ENCODE results near the gene PUS1. TPM values are rescaled to one million over a fixed set of nuclear protein-coding genes. Genes with fewer than 3 reads are reported as not detected.
"Not testable (repeated sequence)": the region's sequence is repeated elsewhere in the genome, so short reads cannot be mapped to it uniquely, and the experiment has no call there.

PUS1 gene
- total RNA-seq, 1 donor from 2014 or later, result 9.1 TPM

DNA sequence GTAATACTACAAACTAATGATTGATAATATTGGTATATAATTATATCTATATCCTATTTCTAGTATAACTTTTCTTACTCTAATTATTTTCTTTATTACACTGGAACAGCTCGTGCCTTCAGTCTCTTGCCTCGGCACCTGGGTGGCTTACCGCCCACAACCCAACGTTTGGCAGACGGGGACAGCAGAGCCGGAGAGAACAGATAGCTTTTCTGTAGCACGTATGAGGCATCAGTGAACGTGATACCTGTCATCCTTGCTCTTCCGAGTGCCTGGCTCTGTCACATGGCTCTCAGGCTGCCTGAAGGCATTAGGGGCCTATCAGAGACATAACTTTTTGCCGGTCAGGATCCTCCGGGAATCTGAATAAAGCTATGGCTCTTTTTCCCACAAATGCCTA, 5.5 kb downstream of the PUS1 start:
- no peak for DNase-seq (ENCODE audit: low spot score)

DNA sequence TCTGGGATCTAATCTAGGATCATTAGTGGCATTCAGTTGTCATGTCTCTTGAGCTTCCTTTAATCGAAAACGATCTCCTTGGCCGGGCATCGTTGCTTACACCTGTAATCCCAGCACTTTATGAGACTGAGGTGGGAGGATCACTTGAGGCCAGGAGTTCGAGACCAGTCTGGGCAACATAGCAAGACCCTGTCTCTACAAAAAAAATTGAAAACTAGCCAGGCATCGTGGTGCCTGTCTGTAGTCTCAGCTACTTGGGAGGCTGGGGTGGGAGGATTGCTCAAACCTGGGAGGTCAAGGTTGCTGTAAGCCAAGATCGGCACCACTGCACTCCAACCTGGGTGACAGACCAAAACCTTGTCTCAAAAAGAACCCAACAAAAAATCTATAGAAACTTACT, 9.0 kb downstream of the PUS1 start:
- DNase-seq (ENCODE audit: low spot score), result no peak

GRCh38 chr12:131939007-131939406, 9.9 kb downstream of the PUS1 start:
- no peak for DNase-seq (ENCODE audit: low spot score)

DNA sequence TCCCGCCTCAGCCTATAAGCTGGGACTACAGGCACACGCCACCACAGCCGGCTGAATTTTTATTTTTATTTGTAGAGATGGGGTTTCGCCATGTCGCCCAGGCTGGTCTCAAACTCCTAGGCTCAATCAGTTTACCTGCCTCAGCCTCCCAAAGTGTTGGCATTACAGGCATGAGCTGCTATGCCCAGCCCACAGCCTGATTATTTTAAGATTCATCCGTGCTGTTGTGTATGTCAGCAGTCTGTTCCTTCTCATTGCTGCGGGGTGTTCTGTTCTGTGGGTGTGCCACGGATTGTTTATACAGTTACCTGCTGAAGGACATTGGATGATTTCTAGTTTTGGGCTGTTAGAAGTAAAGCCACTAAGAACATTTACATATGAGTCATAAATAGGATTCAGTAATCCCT, 11.1 kb downstream of the PUS1 start:
- no peak for DNase-seq (ENCODE audit: low spot score)

DNA sequence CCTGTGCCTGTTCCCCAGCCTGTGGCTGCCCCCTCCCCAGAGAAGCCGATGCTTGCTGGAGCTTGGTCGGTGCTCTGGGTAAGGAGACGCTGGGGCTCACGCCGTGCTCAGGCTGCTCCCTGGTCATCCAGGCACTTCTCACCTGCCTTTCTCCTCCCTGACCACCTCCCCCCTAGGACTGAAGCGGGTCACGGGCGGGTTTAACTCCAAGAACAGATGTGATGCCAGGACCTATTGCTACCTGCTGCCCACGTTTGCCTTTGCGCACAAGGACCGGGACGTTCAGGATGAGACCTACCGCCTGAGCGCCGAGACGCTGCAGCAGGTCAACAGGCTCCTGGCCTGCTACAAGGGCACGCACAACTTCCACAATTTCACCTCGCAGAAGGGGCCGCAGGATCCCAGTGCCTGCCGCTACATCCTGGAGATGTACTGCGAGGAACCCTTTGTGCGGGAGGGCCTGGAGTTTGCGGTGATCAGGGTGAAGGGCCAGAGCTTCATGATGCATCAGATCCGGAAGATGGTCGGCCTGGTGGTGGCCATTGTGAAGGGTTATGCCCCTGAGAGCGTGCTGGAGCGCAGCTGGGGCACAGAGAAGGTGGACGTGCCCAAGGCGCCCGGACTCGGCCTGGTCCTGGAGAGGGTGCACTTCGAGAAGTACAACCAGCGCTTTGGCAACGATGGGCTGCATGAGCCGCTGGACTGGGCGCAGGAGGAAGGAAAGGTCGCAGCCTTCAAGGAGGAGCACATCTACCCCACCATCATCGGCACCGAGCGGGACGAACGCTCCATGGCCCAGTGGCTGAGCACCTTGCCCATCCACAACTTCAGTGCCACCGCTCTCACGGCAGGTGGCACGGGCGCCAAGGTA, 12.3 kb downstream of the PUS1 start:
- no peak for DNase-seq (ENCODE audit: low spot score)

- no peak for DNase-seq (ENCODE audit: low spot score)
Observed at GRCh38 chr12:131941987-131942341, 12.9 kb downstream of the PUS1 start.

DNA sequence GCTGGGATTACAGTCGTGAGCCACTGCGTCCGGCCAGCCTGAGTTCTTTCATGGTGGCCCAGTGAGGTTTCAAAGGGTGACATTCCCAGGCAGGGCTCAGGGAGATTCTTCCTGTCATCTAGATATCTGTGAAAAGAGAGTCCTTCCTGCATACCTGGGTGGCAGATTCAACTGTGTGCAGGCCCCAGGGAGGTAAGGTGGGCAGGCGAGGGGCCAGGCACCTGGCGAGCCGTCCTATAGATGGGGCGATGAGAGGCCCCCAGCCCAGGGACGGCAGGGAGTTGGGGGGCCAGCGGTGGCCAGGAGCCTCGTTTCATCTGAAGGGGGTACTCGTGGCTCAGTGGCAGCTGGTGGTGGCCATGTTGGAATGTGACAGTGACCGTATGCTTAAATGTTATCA, 13.6 kb downstream of the PUS1 start:
- no peak for DNase-seq (ENCODE audit: low spot score)

DNA sequence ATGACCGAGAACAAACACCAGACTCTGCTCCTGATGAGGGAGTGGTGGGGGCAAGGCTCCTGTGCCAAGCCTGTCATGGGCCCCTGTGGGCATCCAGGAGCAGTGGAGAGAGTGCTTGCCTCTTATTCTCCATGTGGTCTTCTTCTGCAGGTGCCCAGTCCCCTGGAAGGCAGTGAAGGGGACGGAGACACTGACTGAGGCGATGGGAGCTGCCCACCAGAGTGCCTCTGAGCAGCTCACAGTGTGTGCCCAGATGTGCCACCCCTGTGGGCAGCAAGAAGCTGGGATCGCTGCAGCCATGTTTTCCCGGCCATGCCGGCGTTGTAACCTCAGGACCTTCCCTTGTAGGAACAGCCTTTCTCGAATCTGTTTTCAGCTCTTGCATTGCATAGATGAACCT, 14.3 kb downstream of the PUS1 start:
- DNase-seq (ENCODE audit: low spot score), result no peak

GRCh38 chr12:131943876-131944275, 14.8 kb downstream of the PUS1 start:
- no peak for DNase-seq (ENCODE audit: low spot score)

- DNase-seq (ENCODE audit: low spot score), result no peak
Observed at GRCh38 chr12:131944601-131945251, 15.7 kb downstream of the PUS1 start.

DNA sequence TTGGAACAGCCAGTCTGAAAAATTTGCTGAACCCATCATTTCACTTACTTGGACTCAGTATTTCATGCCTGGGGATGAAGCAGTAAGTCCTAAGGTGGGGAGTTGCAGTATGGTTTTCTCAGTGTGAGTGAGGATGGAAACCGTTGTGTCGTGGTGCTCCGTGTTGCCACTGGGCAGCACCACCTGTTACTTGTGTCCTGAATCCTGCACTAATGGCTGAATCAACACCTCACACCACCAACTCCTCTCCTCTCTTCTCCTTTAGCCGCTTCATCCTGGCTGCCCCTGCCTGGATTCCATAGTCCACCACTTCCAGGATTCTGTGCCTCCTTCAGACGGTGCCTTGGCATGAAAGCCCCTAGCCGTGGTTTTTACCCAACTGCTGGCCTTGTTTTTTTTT, 17.7 kb downstream of the PUS1 start:
- DNase-seq (ENCODE audit: low spot score), result no peak

GRCh38 chr12:131947482-131948027, 18.5 kb downstream of the PUS1 start:
- no peak for DNase-seq (ENCODE audit: low spot score)

- DNase-seq (ENCODE audit: low spot score), result no peak
Observed at GRCh38 chr12:131948166-131948712, 19.2 kb downstream of the PUS1 start.

DNA sequence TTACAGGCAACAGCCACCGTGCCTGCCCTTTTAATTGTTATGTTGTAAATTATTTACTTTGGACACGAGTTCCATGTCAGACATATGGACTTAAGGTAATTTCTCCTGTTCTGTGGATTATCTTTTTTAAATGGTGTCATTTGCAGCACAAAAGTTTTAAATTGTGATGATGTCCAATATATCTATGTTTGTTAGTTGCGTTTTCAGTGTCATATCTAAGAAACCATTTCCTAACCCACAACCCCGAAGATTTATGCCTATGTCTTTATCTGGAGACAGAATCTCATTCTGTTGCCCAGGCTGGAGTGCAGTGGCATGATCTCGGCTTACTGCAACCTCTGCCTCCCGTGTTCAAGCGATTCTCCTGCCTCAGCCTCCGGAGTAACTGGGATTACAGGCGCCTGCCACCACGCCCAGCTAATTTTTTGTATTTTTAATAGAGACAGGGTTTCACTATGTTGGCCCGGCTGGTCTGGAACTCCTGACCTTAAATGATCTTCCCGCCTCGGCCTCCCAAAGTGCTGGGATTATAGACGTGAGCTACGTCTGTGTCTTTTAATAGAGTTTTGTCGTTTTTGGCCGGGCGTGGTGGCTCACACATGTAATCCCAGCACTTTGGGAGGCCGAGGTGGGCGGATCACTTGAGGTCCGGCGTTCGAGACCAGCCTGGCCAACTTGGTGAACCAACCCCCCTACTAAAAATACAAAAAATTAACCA, 19.8 kb downstream of the PUS1 start:
- peak; percentile 16 for DNase-seq (ENCODE audit: low spot score)

GRCh38 chr12:131949431-131950181, 20.5 kb downstream of the PUS1 start, which contains the start of gene EP400:
EP400 (plus strand) TSS chr12:131949942; CDS start chr12:131960620, 10,678 bp downstream.
- peak; percentile 97 for DNase-seq (ENCODE audit: low spot score)

DNA sequence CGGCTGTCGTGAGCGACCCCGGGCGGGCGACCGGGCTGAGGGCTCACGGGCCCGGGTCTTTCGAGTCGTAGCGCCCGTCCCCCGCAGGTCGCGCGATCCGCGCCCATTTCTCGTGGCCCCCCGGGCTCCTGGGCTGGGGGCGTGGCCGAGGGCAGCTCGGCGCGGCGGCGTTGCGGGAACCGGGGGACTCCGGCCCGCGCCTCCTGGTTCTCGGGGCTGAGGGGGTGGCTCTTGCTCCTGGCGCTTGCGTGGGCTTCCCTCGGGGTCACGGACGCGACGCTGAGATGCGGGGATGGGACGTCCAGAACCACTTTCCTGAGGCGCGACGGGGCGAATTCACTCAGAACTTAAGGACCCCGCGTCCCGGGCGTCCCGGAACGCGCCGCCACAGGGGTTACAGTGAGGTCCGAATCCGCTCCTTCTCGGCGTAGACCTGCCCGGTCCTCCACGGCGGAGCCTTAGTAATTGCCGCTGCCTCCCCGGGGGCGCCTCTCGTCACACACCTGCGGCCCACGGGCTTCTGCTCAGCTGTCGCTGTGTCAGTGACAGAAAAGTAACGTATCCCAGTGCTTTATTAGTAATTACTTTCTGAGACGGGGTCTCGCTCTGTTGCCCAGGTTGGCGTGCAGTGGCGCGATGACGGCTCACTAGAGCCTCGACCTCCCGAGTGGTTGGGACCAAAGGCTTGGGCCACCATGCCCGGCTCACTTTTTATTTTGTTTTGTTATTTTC, 21.3 kb downstream of the PUS1 start:
- no peak for DNase-seq (ENCODE audit: low spot score)

DNA sequence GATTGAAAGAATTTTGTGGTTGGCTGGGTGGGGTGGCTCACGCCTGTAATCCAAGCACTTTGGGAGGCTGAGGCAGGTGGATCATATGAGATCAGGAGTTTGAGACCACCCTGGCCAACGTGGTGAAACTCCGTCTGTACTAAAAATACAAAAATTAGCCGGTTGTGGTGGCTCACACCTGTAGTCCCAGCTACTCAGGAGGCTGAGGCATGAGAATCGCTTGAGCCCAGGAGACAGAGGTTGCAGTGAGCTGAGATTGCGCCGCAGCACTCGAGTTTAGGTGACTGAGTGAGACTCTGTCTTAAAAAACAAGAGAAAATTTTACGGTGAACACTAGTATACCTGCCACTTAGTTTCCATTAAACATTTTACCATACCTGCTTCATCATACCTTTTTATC, 24.7 kb downstream of the PUS1 start:
- DNase-seq (ENCODE audit: low spot score), result not testable (repeated sequence)

DNA sequence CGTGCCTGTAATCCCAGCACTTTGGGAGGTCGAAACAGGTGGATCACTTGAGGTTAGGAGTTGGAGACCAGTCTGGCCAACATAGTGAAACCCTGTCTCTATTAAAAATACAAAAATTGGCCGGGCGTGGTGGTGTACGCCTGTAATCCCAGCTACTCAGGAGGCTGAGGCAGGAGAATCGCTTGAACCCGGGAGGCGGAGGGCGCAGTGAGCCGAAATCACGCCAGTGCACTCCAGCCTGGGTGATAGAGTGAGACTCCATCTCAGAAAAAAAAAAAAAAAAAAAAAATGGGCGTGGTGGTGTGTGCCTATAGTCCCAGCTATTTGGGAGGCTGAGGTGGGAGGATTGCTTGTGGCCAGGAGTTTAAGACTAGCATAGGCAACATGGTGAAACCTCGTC, 25.4 kb downstream of the PUS1 start:
- not testable (repeated sequence) for DNase-seq (ENCODE audit: low spot score)

DNA sequence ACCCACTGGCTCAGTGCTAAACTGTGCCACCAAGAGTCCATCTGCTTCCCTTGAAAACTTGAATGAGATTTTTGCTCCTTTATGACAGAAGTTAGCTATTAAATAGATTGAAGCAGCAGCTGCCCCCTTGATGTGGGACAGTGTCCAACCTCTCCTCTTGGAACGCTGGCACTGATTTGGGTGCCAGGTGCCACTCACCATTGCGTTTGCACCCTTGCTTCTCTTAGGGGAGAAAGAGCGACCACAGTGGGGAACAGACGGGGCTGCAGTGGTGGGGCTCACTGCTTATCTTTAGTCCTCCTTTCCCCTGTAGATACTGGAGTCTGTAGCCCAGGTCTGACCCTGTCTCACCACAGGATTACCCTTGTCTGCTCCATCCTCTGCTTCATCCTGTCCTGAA, 30.0 kb downstream of the PUS1 start:
- no peak for DNase-seq (ENCODE audit: low spot score)

All from umbilical cord (tissue), 2 donors.